Right renal cortex interstitium (tissue), 3 donors: ENCODE data around the gene KRT6B. TPM values are rescaled to one million over a fixed set of nuclear protein-coding genes. Genes with fewer than 3 reads are reported as not detected.

Experiments used
- DNase-seq, 3 donors: peaks; one replicate each; pipeline ENCODE4 v3.0.0-alpha.2; 2013; ENCODE audit warnings: low read depth in 3 of 3, low spot score in 2 of 3
- polyA plus RNA-seq, 3 donors: library from polyadenylated mRNA; unstranded; fragments of 120-200 nt; gene quantifications; one replicate each; pipeline ENCODE4 v1.2.1, GENCODE V29; 2013; ENCODE audit not compliant: insufficient read length in 3 of 3

Gene KRT6B
- polyA plus RNA-seq, 3 donors = not detected

- no peak for DNase-seq
Observed at GRCh38 chr12:52437508-52437907, 14.4 kb downstream of the KRT6B start.

- no peak for DNase-seq
Observed at GRCh38 chr12:52436828-52437474, 15.0 kb downstream of the KRT6B start.

- DNase-seq = no peak
Observed at GRCh38 chr12:52436000-52436827, 15.7 kb downstream of the KRT6B start.

GRCh38 chr12:52435659-52435999 lies 16.3 kb downstream of the KRT6B start:
- no peak for DNase-seq

GRCh38 chr12:52434760-52435530 lies 17.0 kb downstream of the KRT6B start:
- no peak for DNase-seq

- DNase-seq = no peak
Observed at GRCh38 chr12:52434081-52434733, 17.7 kb downstream of the KRT6B start, which contains the start of gene KRT75. TSS of gene KRT75 (minus strand) at chr12:52434371. CDS start at chr12:52434304, 67 bp downstream.

GRCh38 chr12:52433501-52434080 lies 18.4 kb downstream of the KRT6B start:
- DNase-seq = no peak

GRCh38 chr12:52432559-52433207 lies 19.3 kb downstream of the KRT6B start:
- no peak for DNase-seq

- no peak for DNase-seq
Observed at GRCh38 chr12:52428121-52428520, 23.8 kb downstream of the KRT6B start.

GRCh38 chr12:52427083-52427482 lies 24.9 kb downstream of the KRT6B start:
- DNase-seq = no peak

GRCh38 chr12:52426034-52426433 lies 25.9 kb downstream of the KRT6B start:
- no peak for DNase-seq

- no peak for DNase-seq
Observed at GRCh38 chr12:52425466-52425865, 26.5 kb downstream of the KRT6B start.

- DNase-seq = no peak
Observed at GRCh38 chr12:52423661-52424500, 28.1 kb downstream of the KRT6B start.

GRCh38 chr12:52423035-52423434 lies 28.9 kb downstream of the KRT6B start:
- DNase-seq = no peak

- DNase-seq = no peak
Observed at GRCh38 chr12:52419656-52420055, 32.3 kb downstream of the KRT6B start.

- DNase-seq = no peak
Observed at GRCh38 chr12:52418576-52419110, 33.3 kb downstream of the KRT6B start.

GRCh38 chr12:52417740-52418139 lies 34.2 kb downstream of the KRT6B start:
- DNase-seq = no peak

- DNase-seq = no peak
Observed at GRCh38 chr12:52416795-52417194, 35.2 kb downstream of the KRT6B start.
